GM23248 (cell line): ENCODE measurements around the gene TRIM32.

Source experiments
- EZH2 ChIP-seq: fragments of 200-600 bp; sonication (generic); IDR thresholded peaks from 2 replicates; pipeline ENCODE4 v1.6.1; 2018; ENCODE audit warnings: antibody characterized with exemption, mild to moderate bottlenecking; ENCODE audit not compliant: insufficient read depth, poor library complexity, severe bottlenecking
- EZH2phosphoT487 ChIP-seq: fragments of 200-600 bp; sonication (generic); IDR thresholded peaks from 2 replicates; pipeline ENCODE4 v1.6.1; 2018; ENCODE audit warnings: antibody characterized with exemption, moderate library complexity, mild to moderate bottlenecking, low read depth; ENCODE audit not compliant: insufficient read depth

DNA sequence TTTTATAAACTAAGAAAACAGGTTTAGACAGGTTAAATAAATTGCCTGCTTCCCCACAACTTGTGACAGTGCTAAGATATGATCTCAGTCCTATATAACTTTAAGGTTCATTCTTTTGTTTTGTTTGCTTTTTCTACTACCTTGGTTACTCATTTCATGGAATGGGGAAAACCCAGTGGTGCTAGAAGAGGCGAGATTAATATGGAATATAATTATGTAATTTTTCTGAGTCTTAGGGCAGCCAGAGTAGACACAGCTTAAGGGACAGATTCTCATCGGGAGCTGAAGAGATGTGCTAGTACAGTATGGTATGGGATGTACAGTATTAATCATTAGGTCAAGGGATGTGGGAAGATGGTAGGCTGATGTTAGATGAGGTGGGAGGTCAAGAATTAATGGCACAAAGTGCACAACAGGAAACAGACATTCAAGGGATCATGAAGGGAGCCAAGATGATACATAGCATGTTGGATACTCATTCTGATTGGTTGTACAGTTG is 6.2 kb downstream of the TRIM32 start:
- TF ChIP-seq EZH2, result no peak
- TF ChIP-seq EZH2phosphoT487, result no peak
